PC-3 (cell line): ENCODE data around the gene PBOV1. TPM values are rescaled to one million over a fixed set of nuclear protein-coding genes. Genes with fewer than 3 reads are reported as not detected.

ENCODE experiments used
- ATAC-seq: fragments of 200-7000 bp; cut with Tn5 transposase; 2 replicates; pipeline ENCODE4 v1.9.1; 2020; ENCODE audit warnings: mild to moderate bottlenecking, moderate library complexity
- BruUV-seq: library from RNA; stranded (reverse); fragments of 400-500 nt; replicated peaks from 2 replicates; lab custom pipeline; 2021; lab: Mats Ljungman, UMichigan
- CTCF ChIA-PET: fragments of 300-600 bp; sonication (Branson Sonifier 250); formaldehyde crosslinking; loops from one replicate; lab custom pipeline; 2022; ENCODE audit warnings: antibody characterized with exemption; lab: Charles Lee
- POLR2A ChIA-PET: fragments of 300-600 bp; sonication (Branson Sonifier 250); formaldehyde crosslinking; loops from one replicate; lab custom pipeline; 2022; ENCODE audit warnings: antibody characterized with exemption; ENCODE audit not compliant: unreplicated experiment; lab: Charles Lee
- DNase-seq: peaks from one replicate; pipeline ENCODE4 v3.0.0-alpha.2; 2015
- H2AFZ ChIP-seq: fragments of 300-600 bp; sonication (generic); 2 replicates; pipeline ENCODE4 v1.6.0; 2016; ENCODE audit warnings: antibody characterized with exemption, low read length
- H3F3A ChIP-seq: fragments of 300-600 bp; sonication (generic); one replicate; pipeline ENCODE4 v1.6.0; 2017; ENCODE audit warnings: antibody characterized with exemption, low read length, control low read depth, mild to moderate bottlenecking; ENCODE audit not compliant: unreplicated experiment
- H3K27ac ChIP-seq: fragments of 300-600 bp; sonication (generic); 2 replicates; pipeline ENCODE4 v1.5.1; 2016; ENCODE audit warnings: mild to moderate bottlenecking, low read length
- H3K27me3 ChIP-seq: fragments of 300-600 bp; sonication (generic); 2 replicates; pipeline ENCODE4 v1.6.1; 2016; ENCODE audit warnings: low read length, mixed read lengths
- H3K36me3 ChIP-seq: fragments of 300-600 bp; sonication (generic); 2 replicates; pipeline ENCODE4 v1.6.1; 2016; ENCODE audit warnings: low read depth, mixed run types, low read length, mixed read lengths
- H3K4me1 ChIP-seq: fragments of 300-600 bp; sonication (generic); 2 replicates; pipeline ENCODE4 v1.5.1; 2016; ENCODE audit warnings: low read length; ENCODE audit not compliant: insufficient read depth
- H3K4me2 ChIP-seq: fragments of 300-600 bp; sonication (generic); 2 replicates; pipeline ENCODE4 v1.6.0; 2016; ENCODE audit warnings: low read length
- H3K4me3 ChIP-seq: fragments of 300-600 bp; sonication (generic); 2 replicates; pipeline ENCODE4 v1.5.1; 2016; ENCODE audit warnings: mild to moderate bottlenecking, low read length, mixed read lengths
- H3K79me2 ChIP-seq: fragments of 300-600 bp; sonication (generic); 2 replicates; pipeline ENCODE4 v1.6.1; 2017; ENCODE audit warnings: low read length, mixed read lengths
- H3K9ac ChIP-seq: fragments of 300-600 bp; sonication (generic); 2 replicates; pipeline ENCODE4 v1.6.0; 2016; ENCODE audit warnings: mild to moderate bottlenecking, low read length
- H3K9me2 ChIP-seq: fragments of 300-600 bp; sonication (generic); replicated peaks from 2 replicates; pipeline ENCODE4 v1.6.1; 2016; ENCODE audit warnings: mixed run types, low read length, mixed read lengths
- H3K9me3 ChIP-seq: fragments of 300-600 bp; sonication (generic); 2 replicates; pipeline ENCODE4 v1.6.1; 2016; ENCODE audit warnings: low read length, mixed read lengths
- H4K20me1 ChIP-seq: fragments of 300-600 bp; sonication (generic); 2 replicates; pipeline ENCODE4 v1.6.1; 2016; ENCODE audit warnings: low read length, mixed read lengths
- CTCF ChIP-seq: fragments of 300-600 bp; sonication (generic); conservative IDR thresholded peaks from 2 replicates; pipeline ENCODE4 v1.5.1; 2017; ENCODE audit warnings: antibody characterized with exemption, low read depth, mild to moderate bottlenecking, low read length
- EZH2 ChIP-seq: fragments of 300-600 bp; sonication (generic); IDR thresholded peaks from one replicate; pipeline ENCODE4 v1.6.1; 2017; ENCODE audit warnings: antibody characterized with exemption, mild to moderate bottlenecking, low read length; ENCODE audit not compliant: unreplicated experiment
- EZH2phosphoT487 ChIP-seq: fragments of 300-600 bp; sonication (generic); IDR thresholded peaks from 2 replicates; pipeline ENCODE4 v1.6.1; 2018; ENCODE audit warnings: mild to moderate bottlenecking, antibody characterized with exemption, low read length, borderline replicate concordance
- intact Hi-C: fragments of 100-400 bp; cut with micrococcal nuclease; formaldehyde crosslinking; loops from 2 replicates; pipeline ENCODE4 v1.9.0; 2023
- total RNA-seq: library from RNA; depleted of rRNA; stranded (reverse); fragments of >200 nt; gene quantifications from 2 replicates; pipeline ENCODE4 v1.2.3, GENCODE V29; 2014

PBOV1 gene
- total RNA-seq, 1 experiment from 2014 or later, result not detected

- no peak for ATAC-seq
- H3K36me3 ChIP-seq, result no peaks in the 10 kb centered on the region
- H3K4me1 ChIP-seq, result no peaks in the 10 kb centered on the region
- no peaks in the 10 kb centered on the region for H3K9me3 ChIP-seq
- ChIA-PET CTCF (no interaction called here), POLR2A (no interaction called here)
- H3K4me3 ChIP-seq, result no peak overlapping the region
- no TSS peak for BruUV-seq
- H3K4me2 ChIP-seq, result no peak overlapping the region
- H3F3A ChIP-seq, result no peaks in the 10 kb centered on the region
- H3K9ac ChIP-seq, result no peak overlapping the region
- no peak for DNase-seq
- no peaks in the 10 kb centered on the region for H3K27me3 ChIP-seq
- H3K79me2 ChIP-seq, result no peaks in the 10 kb centered on the region
- H4K20me1 ChIP-seq, result no peaks in the 10 kb centered on the region
- no peak overlapping the region for H3K27ac ChIP-seq
- no peak for TF ChIP-seq EZH2
- TF ChIP-seq CTCF, result no peak
- no peak for TF ChIP-seq EZH2phosphoT487
- no peak overlapping the region for H2AFZ ChIP-seq
- H3K9me2 ChIP-seq, result no peaks in the 10 kb centered on the region
- intact Hi-C loops, result no loop called here
Measured at GRCh38 chr6:138253731-138254130, 35.4 kb upstream of the PBOV1 start.

GRCh38 chr6:138250513-138251247, 32.4 kb upstream of the PBOV1 start:
- Histone ChIP-seq H3K9me2 (no peaks in the 10 kb centered on the region), H3K27ac (no peak overlapping the region), H3K9me3 (no peaks in the 10 kb centered on the region), H3K9ac (no peak overlapping the region), H3K27me3 (no peaks in the 10 kb centered on the region), H3K4me3 (no peak overlapping the region), H3K79me2 (no peaks in the 10 kb centered on the region), H2AFZ (no peak overlapping the region), H3K4me1 (no peaks in the 10 kb centered on the region), H3K36me3 (no peaks in the 10 kb centered on the region), H3F3A (no peaks in the 10 kb centered on the region), H4K20me1 (no peaks in the 10 kb centered on the region), H3K4me2 (no peak overlapping the region)
- TF ChIP-seq EZH2 (no peak), EZH2phosphoT487 (no peak), CTCF (no peak)
- ATAC-seq (no peak), DNase-seq (no peak)
- BruUV-seq, result no TSS peak
- intact Hi-C loops, result no loop called here
- POLR2A ChIA-PET, result no interaction called here
- CTCF ChIA-PET, result no interaction called here

- TF ChIP-seq EZH2phosphoT487, result no peak
- no peak for TF ChIP-seq CTCF
- TF ChIP-seq EZH2, result no peak
- intact Hi-C loops, result no loop called here
- DNase-seq (no peak), ATAC-seq (no peak)
- Histone ChIP-seq H3K36me3 (no peaks in the 10 kb centered on the region), H3K4me3 (no peak overlapping the region), H3F3A (no peaks in the 10 kb centered on the region), H3K9me3 (no peaks in the 10 kb centered on the region), H3K79me2 (no peaks in the 10 kb centered on the region), H3K27ac (no peak overlapping the region), H3K4me2 (no peak overlapping the region), H2AFZ (no peak overlapping the region), H3K4me1 (no peaks in the 10 kb centered on the region), H3K9me2 (no peaks in the 10 kb centered on the region), H3K27me3 (no peaks in the 10 kb centered on the region), H3K9ac (no peak overlapping the region), H4K20me1 (no peaks in the 10 kb centered on the region)
- CTCF ChIA-PET, result no interaction called here
- no TSS peak for BruUV-seq
- POLR2A ChIA-PET, result no interaction called here
Measured at GRCh38 chr6:138250053-138250452, 31.8 kb upstream of the PBOV1 start.
